GM08714 (cell line): ENCODE data around the gene PRR23C.

Source experiments
- H3K4me3 ChIP-seq: fragments of 200-500 bp; sonication (Bioruptor generic); 2 replicates; pipeline ENCODE4 v1.5.1; 2014; ENCODE audit warnings: mild to moderate bottlenecking, low read length, inconsistent platforms
- ZNF274 ChIP-seq: IDR thresholded peaks from 2 replicates; pipeline ENCODE4 v1.6.1; 2012; ENCODE audit warnings: mild to moderate bottlenecking, low read depth, low read length

The PRR23C gene

GRCh38 chr3:139020868-139021234 lies 23.8 kb downstream of the PRR23C start, which contains the start of gene PRR23B:
PRR23B (minus strand) TSS chr3:139020926; CDS start chr3:139020661, 265 bp downstream.
- H3K4me3 ChIP-seq = no peak within 1 kb of the TSS
- no peak for TF ChIP-seq ZNF274

- no peak for TF ChIP-seq ZNF274
- H3K4me3 ChIP-seq = no peak overlapping the region
Measured at GRCh38 chr3:139020036-139020867, 24.4 kb downstream of the PRR23C start.

GRCh38 chr3:139016430-139017048 lies 28.2 kb downstream of the PRR23C start:
- no peak overlapping the region for H3K4me3 ChIP-seq
- TF ChIP-seq ZNF274 = no peak

- H3K4me3 ChIP-seq = no peak within 1 kb of the TSS
- no peak for TF ChIP-seq ZNF274
Measured at GRCh38 chr3:139006051-139006716, 38.5 kb downstream of the PRR23C start, which contains the start of gene PRR23A. PRR23A (minus strand) TSS chr3:139006268; CDS start chr3:139006268, 0 bp downstream.

GRCh38 chr3:139005356-139005993 lies 39.2 kb downstream of the PRR23C start:
- H3K4me3 ChIP-seq = no peak overlapping the region
- no peak for TF ChIP-seq ZNF274

- no peak overlapping the region for H3K4me3 ChIP-seq
- no peak for TF ChIP-seq ZNF274
Measured at GRCh38 chr3:138995706-138996105, 49.0 kb downstream of the PRR23C start.
